Lower lobe of right lung (tissue), 2 donors: ENCODE data around the gene RPS21. TPM values are rescaled to one million over a fixed set of nuclear protein-coding genes. Genes with fewer than 3 reads are reported as not detected.
A peak's percentile ranks its signal among the peaks of the same experiment; 100 is the strongest.

Source experiments
- ATAC-seq, 2 donors: fragments of 200-7000 bp; cut with Tn5 transposase; one replicate each; pipeline ENCODE4 v1.9.1; 2020 to 2022; ENCODE audit warnings: mild to moderate bottlenecking in 2 of 2, moderate library complexity in 2 of 2
- DNase-seq: peaks from one replicate; pipeline ENCODE4 v3.0.0-alpha.2; 2020
- H3K27ac ChIP-seq: fragments of 200-600 bp; one replicate; pipeline ENCODE4 v1.8.0; 2022
- H3K27me3 ChIP-seq: fragments of 200-600 bp; one replicate; pipeline ENCODE4 v1.8.0; 2022; ENCODE audit warnings: low read depth
- H3K36me3 ChIP-seq: fragments of 200-600 bp; one replicate; pipeline ENCODE4 v1.8.0; 2022; ENCODE audit warnings: mild to moderate bottlenecking
- H3K4me1 ChIP-seq: fragments of 200-600 bp; one replicate; pipeline ENCODE4 v1.8.0; 2022
- H3K4me3 ChIP-seq: fragments of 200-600 bp; one replicate; pipeline ENCODE4 v1.8.0; 2022; ENCODE audit warnings: mild to moderate bottlenecking
- H3K9me3 ChIP-seq: fragments of 200-600 bp; one replicate; pipeline ENCODE4 v1.8.0; 2022
- intact Hi-C: fragments of 100-400 bp; cut with DNase I; formaldehyde crosslinking; loops from one replicate; pipeline ENCODE4 v1.11.0; 2022
- total RNA-seq: library from RNA; stranded (reverse); fragmentation: NEBNext Ultra II Directional; extraction: Animal tissue kit (Norgen Biotek cat#: 25700); gene quantifications from one replicate; pipeline ENCODE4 v1.2.1, GENCODE V29; 2021
- TF ChIP-seq, protein P1 (sequence below): fragments of 200-600 bp; IDR thresholded peaks from one replicate; pipeline ENCODE4 v1.8.0; 2022; ENCODE audit warnings: antibody characterized with exemption, mild to moderate bottlenecking
- donor health status: DM: no; HTN: yes; CAD: no; lungs with severe emphysema.

The RPS21 gene
- total RNA-seq, 1 donor from 2014 or later: 1,104 TPM

DNA sequence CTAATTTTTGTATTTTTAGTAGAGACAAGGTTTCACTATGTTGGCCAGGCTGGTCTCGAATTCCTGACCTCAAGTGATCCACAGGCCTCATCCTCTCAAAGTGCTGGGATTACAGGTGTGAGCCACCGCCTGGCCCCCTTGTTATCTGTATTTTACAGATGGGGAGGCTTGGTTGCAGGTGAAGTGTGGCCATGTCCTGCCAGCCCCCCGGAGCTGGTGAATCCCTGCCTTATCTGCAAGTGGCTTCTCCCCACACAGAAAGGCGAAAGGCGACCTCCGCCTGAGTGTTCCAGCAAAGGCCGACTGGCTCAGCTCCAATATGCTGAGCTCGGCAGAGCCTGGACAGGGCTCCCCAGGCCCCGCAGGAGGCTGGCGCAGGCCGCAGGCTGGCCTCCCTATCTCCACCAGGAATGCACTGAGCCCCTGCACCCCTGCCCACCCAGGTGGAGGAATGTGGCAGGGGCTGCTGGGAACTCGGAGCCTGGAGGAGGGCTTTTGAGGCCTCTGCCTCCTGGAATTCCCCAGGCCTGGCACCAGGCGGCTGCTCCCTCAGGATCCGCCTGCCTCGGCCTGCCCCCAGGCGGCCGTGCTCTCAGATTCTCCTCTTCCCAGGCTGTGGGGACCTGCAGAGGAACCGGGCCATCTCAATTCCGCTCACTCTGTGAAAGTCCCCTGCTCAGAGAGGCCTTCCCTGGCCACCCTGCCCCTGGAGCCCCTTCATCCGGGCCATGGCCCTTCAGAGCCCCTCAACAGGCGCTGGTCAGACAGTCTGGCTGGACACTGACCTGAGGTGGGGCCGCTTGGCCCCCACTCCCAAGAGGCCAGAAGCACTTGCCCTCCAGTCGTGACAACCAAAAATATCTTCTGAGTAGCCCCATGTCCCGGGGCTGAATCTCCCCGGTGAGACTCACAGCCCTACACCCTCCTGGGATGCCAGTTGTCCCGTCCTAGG, 10.5 kb upstream of the RPS21 start:
- ATAC-seq (peak; percentile 81 to 88), DNase-seq (no peak)
- Histone ChIP-seq H3K27me3 (no peaks in the 10 kb centered on the region), H3K4me3 (no peak overlapping the region), H3K9me3 (no peaks in the 10 kb centered on the region), H3K36me3 (no peaks in the 10 kb centered on the region), H3K27ac (peak overlapping the region; percentile 58), H3K4me1 (peaks cover 54% of the 10 kb centered on the region)
- intact Hi-C loops: no loop called here
- TF ChIP-seq, protein P1, sequence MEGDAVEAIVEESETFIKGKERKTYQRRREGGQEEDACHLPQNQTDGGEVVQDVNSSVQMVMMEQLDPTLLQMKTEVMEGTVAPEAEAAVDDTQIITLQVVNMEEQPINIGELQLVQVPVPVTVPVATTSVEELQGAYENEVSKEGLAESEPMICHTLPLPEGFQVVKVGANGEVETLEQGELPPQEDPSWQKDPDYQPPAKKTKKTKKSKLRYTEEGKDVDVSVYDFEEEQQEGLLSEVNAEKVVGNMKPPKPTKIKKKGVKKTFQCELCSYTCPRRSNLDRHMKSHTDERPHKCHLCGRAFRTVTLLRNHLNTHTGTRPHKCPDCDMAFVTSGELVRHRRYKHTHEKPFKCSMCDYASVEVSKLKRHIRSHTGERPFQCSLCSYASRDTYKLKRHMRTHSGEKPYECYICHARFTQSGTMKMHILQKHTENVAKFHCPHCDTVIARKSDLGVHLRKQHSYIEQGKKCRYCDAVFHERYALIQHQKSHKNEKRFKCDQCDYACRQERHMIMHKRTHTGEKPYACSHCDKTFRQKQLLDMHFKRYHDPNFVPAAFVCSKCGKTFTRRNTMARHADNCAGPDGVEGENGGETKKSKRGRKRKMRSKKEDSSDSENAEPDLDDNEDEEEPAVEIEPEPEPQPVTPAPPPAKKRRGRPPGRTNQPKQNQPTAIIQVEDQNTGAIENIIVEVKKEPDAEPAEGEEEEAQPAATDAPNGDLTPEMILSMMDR: peak; percentile 49

DNA sequence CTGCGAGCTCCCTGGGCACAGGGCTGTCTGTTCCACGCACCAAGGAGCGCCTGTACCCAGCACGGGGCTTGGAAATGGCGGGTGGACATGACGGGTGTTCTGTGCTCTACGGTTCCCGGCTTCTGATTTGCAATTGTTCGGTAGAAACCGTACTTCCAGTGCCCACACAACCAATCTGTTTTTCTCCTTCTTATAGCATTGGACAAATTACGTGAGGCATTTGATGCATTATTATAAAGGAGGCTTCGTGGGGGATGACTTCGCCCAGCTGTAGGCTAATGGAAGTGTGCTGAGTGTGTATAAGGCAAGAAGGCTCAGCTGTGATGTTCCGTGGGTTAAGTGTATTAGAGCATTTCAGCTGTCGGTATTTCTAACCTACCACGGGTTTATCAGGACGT, 9.8 kb upstream of the RPS21 start:
- no peaks in the 10 kb centered on the region for H3K27me3 ChIP-seq
- TF ChIP-seq, protein P1: no peak
- no peaks in the 10 kb centered on the region for H3K9me3 ChIP-seq
- H3K4me3 ChIP-seq: no peak overlapping the region
- H3K36me3 ChIP-seq: no peaks in the 10 kb centered on the region
- peak overlapping the region; percentile 58 for H3K27ac ChIP-seq
- intact Hi-C loops: no loop called here
- ATAC-seq (no peak), DNase-seq (no peak)
- H3K4me1 ChIP-seq: peaks cover 54% of the 10 kb centered on the region

DNA sequence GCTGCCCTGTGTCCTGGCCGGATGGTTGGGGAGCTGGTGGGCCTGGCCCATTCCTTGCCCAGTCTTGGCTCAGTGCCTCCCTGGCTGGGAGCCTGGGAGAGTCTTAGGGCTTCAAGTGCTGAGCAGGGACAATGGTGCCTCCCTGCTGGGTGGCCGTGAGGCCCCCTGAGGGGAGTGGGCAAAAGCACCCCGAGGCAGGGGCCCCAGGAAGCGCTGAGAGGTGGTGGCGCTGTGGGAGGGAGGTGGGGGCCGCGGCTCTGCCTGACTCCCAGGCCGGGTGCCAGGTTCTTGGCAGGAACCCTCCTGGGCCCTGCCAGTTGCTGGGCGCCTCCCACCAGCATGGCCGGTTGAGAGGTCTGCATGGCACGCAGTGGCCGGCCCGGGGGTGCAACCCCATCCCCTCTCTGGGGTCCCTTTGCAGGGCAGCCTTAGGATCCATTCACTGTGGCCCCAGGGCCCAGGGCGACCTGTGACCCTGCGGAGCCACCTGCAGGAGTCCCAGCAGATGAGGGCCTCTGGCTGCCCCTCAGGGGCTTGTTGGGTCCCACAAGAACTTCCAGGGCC, 9.2 kb upstream of the RPS21 start:
- Histone ChIP-seq H3K4me3 (no peak overlapping the region), H3K4me1 (peaks cover 58% of the 10 kb centered on the region), H3K27me3 (no peaks in the 10 kb centered on the region), H3K36me3 (no peaks in the 10 kb centered on the region), H3K9me3 (no peaks in the 10 kb centered on the region), H3K27ac (peak overlapping the region; percentile 53)
- ATAC-seq (peak; percentile 13 to 14), DNase-seq (no peak)
- intact Hi-C loops: no loop called here
- TF ChIP-seq, protein P1: no peak

DNA sequence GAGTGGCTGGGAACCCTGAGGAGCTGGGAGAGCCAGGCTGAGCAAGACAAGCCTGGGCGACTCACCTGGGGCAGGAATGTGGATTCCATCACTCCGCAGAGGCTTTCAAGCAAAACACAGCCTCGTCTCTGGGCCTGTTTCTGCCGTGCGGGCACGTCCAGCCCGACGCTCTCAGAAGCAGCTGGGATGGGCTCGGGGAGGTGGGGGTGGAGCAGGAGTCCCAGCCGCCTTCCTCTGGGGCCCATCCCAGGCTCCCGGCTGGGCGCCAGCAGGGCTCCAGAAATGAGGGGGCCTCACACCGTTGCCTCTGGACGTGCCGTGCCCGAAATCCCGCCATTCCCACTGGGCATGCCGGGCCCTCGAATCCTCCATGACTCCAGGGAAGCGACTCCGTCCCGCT, 8.7 kb upstream of the RPS21 start:
- Histone ChIP-seq H3K4me1 (peaks cover 58% of the 10 kb centered on the region), H3K9me3 (no peaks in the 10 kb centered on the region), H3K27me3 (no peaks in the 10 kb centered on the region), H3K4me3 (no peak overlapping the region), H3K36me3 (no peaks in the 10 kb centered on the region), H3K27ac (peak overlapping the region; percentile 53)
- no peak for DNase-seq
- TF ChIP-seq, protein P1: no peak
- intact Hi-C loops: no loop called here
- no peak for ATAC-seq

DNA sequence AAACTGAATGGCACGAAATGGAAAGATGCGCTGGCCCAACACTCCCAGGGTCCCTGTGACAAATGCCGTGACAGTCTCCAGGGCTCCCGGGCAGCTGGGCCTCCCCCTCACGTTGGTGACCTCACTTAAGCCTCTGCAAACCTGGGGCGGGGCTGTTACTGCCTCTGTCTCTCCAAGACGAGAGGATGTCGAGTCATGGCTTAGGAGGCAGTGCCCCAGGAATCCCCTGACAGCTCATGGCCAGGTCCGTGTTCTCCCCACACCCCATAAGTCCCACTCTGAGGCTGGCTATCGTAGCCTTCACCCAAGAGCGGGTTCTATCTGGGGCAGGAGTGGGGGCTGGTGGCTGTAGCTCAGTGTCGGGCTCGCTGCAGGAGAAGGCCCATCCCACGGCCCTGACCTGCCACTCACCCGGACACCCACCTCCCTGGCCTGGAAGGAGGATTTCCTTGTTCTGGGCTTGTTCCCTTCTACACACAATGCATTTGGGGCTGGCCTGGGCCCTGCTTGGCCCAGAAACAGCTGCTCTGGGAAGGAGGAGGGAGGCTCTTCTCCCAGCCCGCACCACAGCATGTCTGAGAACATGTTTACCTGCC, 5.6 kb upstream of the RPS21 start:
- H3K36me3 ChIP-seq: no peaks in the 10 kb centered on the region
- H3K27me3 ChIP-seq: no peaks in the 10 kb centered on the region
- intact Hi-C loops: loop anchor here (10.0 kb wide), 1 partner anchor 76 kb away; the partner anchor contains the start of gene ADRM1
- peaks cover 51% of the 10 kb centered on the region for H3K4me1 ChIP-seq
- DNase-seq: no peak
- no peaks in the 10 kb centered on the region for H3K9me3 ChIP-seq
- TF ChIP-seq, protein P1: no peak
- H3K4me3 ChIP-seq: no peak overlapping the region
- H3K27ac ChIP-seq: peak overlapping the region; percentile 69
- ATAC-seq: no peak
